Transverse colon (tissue), 3 donors: Measurements from ENCODE around the gene GLT8D2.
"Not testable (repeated sequence)": the region's sequence is repeated elsewhere in the genome, so short reads cannot be mapped to it uniquely, and the experiment has no call there.

ENCODE experiments used
- CTCF ChIP-seq, 5 experiments: fragments of 200-600 bp in 3 of 5; fragments of 450-650 bp in 2 of 5; sonication (generic) in 3 of 5; IDR thresholded peaks; 1 replicate in 2 of 5; 2 replicates in 3 of 5; pipeline ENCODE4 v1.5.1; 2016 to 2017; ENCODE audit warnings: antibody characterized with exemption in 5 of 5, inconsistent platforms in 3 of 5, mild to moderate bottlenecking in 2 of 5, moderate library complexity in 1 of 5
- EP300 ChIP-seq: sonication (generic); formaldehyde crosslinking; IDR thresholded peaks from one replicate; pipeline ENCODE4 v1.6.1; 2017; ENCODE audit warnings: antibody characterized with exemption, low read depth
- POLR2A ChIP-seq: fragments of 450-650 bp; IDR thresholded peaks from one replicate; pipeline ENCODE4 v1.6.1; 2016; ENCODE audit warnings: antibody characterized with exemption, mild to moderate bottlenecking, moderate library complexity

GRCh38 chr12:104039769-104040168 is 10.2 kb downstream of the GLT8D2 start:
- not testable (repeated sequence) for TF ChIP-seq CTCF (IDR thresholded peaks at IDR 0.05); POLR2A; EP300
